OCI-M1 (cell line): ENCODE measurements around the gene TRMT6.

ENCODE experiments used
- DNase-seq: peaks from one replicate; lab custom pipeline; 2025; lab: John Stamatoyannopoulos, UW

TRMT6 gene, protein sequence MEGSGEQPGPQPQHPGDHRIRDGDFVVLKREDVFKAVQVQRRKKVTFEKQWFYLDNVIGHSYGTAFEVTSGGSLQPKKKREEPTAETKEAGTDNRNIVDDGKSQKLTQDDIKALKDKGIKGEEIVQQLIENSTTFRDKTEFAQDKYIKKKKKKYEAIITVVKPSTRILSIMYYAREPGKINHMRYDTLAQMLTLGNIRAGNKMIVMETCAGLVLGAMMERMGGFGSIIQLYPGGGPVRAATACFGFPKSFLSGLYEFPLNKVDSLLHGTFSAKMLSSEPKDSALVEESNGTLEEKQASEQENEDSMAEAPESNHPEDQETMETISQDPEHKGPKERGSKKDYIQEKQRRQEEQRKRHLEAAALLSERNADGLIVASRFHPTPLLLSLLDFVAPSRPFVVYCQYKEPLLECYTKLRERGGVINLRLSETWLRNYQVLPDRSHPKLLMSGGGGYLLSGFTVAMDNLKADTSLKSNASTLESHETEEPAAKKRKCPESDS

DNA sequence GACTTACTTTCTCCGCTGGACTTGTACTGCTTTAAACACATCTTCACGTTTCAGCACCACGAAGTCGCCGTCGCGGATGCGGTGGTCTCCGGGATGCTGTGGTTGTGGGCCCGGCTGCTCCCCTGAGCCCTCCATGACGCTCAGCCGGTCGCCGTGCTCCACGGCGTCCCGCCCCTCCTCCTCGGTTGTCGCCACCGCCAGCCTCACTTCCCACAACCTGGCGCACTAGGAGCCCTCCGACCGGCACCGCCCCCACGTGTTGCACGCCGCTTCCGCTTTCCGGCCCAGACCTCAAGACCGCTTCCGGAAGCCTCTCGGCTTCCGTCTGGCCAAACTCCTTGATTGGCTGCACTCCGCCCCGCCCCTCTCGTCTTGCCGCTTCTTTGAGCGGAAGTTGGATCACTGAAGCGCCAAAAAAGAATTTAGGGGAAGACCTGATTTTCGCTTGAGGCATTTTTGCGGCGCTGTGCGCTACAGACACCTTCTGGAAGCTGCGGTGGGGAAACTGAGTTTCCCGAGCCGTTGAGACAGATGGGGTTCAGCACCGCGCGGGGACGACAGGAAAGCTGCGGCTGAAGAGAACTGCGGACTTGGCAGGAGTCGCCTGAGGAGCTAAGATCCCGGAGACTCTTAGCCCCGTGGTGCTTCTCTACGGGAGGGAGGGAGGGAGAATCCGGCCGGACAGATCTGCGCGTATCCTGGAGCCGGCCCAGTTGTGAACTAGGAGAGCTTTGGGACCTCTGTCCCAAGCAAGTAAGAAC is at the start of gene TRMT6, which contains the start of gene MCM8:
Gene TRMT6, minus strand, starts transcription at position 263 of the 761 bp plus-strand sequence. Its CDS starts 128 bp downstream, at position 135.
Gene MCM8, plus strand, starts transcription at position 382 of the 761 bp plus-strand sequence. CDS start 1,364 bp downstream, outside the sequence.
- DNase-seq: peak; percentile 98

DNA sequence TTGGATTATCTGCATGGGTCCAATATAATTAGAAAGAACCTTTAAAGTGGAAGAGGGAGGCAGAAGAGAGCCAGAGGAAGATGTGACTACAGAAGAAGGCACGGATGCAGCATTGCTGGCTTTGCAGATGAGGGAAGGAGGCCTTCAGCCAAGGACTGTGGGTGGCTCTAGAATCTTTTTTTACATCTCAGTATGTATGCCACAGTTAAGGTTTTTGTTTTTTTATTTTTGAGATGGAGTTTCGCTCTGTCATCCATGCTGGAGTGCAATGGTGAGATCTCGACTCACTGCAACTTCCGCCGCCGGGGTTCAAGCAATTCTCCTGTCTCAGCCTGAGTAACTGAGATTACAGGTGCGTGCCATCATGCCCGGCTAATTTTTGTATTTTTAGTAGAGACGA is 49.5 kb upstream of the TRMT6 start:
- no peak for DNase-seq

DNA sequence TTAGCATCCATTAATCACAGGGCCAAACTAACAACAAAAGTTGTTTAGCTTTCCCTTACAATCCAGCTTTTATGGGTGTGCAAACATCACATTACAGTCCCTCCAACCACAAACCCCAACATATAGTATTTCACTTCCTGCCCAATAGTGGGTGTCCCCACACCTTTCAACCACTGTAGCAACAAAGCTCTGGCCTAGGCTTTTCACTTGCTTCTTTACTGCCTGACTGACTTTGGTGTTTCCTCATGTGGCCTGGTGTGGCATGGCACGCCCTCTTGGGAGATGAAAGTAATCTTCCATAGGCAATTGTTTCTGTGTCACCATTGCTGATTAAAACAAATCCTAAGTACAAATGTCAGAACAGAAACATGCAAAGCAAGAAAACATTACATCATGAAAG is 46.4 kb upstream of the TRMT6 start:
- DNase-seq: no peak

DNA sequence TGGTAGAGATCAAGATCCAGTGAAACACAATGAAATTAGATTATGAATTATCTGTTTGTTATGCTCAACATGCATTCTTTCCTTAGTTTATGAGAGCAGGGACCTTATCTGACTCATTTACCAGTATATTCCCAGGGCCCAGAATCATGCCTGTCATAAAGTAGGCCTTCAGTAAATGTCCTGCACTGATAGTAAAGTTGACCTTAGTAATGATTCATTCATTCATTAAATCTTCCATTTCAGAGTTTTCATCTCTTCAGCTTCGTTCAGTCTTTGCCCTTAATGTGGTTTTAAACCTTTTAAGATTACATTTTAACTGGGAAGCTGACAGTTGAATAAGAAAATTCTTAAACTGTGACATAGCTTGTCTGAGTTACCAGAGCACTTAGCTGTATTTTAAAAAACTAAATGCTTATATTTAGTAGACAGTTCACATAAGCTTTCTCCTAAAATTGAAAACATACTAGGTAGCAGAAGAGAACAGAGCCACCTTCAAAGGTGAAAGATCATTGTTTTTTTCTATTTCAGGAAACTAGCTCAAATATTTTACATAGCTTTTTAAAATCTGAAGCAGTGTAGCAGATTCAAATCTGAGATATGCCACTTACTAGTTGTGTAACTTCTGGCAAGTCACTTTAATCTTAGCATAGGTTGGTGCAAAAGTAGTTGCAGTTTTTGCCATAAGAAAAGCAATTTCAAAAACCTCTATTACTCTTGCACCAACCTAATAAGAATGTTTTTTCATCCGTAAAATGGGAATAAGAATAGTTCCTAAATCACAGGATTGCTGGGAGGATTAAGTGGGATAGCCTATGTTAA is 41.5 kb upstream of the TRMT6 start:
- no peak for DNase-seq

DNA sequence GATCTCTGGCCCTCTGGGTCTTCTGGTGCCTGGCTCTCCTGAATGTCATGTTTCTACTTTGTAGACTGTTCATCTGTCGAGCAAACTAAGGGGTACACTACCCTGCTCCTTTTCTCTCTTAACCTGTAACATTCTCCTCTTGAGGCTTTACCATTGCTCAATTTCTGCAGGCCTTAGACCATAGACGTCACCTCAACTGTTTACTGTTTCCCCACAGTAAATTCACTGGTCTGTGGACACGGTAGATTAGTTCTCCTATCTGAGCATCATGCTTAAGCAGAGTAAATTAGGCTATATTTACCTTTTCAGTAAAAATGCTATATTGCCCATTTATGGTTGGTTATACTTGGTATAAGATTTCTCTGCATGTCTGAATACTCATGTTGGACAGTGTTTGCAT is 40.6 kb upstream of the TRMT6 start:
- no peak for DNase-seq

DNA sequence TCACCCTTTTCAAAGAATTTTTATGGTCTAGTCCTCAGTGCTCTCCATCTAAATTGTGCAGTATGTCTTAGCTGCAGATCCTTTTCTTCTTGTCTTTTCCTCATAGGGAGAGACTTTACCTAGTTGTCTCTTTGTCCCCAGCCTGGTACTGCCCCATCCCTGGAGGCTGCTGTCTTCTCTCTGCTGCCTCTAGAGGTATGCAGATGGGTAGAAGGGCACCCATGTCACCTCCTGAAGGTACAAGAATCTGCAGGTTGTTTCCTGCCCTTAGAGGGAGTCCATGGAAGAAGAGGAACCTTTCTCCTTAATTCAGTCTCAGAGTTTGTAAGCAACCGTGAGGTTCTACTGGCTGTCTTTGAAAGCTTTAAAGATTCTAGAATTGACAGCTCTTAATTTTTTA is 39.2 kb upstream of the TRMT6 start:
- no peak for DNase-seq

DNA sequence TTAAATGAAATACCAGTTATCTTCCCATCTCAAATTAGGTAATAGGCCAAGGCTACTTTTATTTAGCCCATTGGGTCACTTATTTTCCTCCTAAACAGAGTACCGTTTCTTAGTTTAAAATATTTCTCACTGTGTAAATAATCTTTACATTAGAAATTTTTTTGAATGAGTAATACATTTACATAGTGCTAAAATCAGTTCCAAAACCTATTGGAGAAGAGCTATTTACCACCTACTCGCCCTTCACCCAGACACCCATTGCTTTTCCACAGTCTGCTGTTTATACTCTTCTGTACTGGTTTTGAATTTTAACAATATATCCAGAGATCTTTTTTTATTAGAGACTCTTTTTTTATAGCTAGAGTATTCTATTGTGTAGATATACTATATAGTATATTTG is 37.0 kb upstream of the TRMT6 start:
- no peak for DNase-seq

DNA sequence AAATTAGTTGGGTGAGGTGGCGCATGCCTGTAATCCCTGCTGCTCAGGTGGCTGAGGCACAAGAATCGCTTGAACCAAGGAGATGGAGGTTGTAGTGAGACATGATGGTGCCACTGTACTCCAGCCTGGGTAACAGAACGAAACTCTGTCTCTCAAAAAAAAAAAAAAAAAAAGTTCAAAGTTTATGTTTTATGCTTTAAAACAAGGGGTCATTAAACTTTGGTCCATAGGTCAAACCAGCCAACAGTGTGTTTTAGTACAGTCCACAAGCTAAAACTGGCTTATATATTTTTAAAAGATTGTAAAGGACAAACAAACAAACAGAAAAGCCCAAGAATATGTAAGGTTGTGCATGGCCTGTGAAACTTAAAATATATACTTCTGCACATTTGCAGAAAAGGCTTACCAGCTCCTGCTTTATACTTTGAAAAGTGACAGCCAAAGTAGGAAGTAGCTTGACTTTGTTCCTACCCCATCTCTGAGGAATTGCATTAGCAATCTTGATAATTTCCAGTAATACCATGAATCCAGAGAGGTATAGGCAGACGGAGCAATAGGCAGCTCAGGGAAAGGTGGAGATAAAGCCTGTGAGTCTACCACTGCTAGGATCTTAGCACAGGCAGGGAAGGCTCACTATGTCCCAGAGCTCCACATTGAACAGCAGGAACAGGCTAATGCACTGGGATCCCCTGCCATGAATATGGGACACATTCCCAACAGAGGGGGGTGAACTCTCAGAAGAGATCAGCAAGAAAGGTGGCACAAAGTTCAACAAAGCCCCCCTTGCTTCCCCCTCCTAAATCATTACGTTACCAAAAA is 30.6 kb upstream of the TRMT6 start:
- no peak for DNase-seq

DNA sequence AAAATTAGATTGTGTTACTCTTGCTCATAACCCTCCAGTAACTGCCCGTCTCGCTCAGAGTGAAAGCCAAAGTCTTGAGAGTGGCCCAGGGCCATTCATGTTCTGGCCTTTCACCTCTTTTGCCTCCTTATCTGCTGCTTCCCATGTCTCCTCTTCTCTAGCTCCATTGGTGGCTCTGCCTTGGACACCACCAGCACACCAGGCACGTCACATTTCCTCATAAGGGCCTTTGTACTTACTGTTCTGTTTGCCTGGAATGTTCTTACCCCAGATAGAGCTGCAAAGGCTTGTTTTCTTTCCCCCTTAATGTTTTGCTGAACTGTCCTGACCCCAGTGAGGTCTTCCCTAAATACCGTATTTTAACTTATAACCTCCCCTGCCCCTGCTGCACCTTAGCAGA is 29.5 kb upstream of the TRMT6 start:
- DNase-seq: no peak

DNA sequence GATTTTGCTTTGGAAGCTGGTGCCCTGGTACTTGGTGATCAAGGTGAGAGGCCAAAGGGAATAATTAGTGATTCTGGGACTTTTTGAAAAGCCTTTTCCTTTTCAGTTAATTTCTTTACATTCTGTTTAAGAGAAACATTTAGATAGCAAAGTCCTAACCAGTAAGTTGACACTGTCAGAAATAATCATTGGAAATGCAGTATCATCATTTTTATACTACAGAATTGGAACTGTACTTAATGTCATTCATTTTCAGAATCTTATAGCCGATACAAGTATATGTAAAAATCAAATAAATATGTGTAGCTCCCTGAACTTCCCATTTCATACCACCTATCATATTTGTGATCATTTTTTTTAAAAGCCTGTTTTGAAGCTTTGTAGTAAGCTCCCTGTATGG is 27.6 kb upstream of the TRMT6 start:
- DNase-seq: no peak

DNA sequence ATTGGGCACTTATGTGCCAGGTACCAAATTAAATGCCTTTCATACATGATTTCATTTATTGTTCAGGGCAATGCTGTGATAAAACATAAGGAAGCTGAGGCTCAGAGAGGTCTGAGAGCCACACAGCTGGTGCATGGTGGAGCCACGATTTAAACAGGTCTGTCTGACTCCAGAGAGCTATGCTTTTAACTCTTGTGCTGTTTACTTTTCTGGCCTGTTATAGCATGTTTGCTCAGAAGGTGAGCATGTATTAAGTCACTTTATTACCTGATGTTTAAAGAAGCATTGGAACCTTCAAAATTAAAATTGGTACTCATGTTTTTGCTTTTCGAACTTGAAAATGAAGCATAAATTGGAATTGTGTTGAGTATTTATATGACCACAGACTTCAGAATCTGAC is 26.9 kb upstream of the TRMT6 start:
- DNase-seq: no peak

DNA sequence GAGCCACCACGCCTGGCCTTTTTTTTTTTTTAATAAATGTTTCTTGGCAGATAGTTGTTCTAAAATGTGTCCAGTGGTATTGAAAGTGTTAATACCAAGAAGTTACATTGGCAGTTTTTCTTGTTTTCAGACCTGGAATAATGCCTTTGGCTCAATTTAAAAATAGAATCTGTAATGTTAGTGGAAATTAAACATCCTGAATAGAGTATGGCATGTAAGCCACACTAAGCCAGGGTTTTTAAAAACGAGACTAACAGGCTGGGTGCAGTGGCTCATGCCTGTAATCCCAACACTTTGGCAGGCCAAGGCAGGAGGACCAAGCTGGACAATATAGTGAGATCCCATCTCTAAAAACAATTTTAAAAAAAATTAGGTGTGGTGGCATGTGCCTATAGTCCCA is 25.4 kb upstream of the TRMT6 start:
- DNase-seq: no peak

DNA sequence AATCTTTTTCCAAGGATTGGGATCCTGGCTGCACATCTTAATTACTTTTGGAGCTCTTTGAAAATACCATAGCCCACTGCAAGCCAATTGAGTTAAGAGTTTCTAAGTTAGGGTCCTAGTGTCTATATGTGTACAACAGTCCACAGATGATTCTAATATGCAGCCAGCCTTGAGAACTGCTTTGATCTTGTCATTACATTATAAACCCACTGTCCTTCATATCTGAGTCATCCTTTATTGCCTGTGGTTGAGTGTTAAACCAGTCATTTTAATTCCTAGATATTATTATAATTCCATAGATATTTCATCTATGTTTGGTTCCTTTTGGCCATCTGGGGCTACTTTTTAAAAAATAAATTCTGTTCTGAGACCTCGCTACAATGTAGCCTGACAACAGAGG is 24.2 kb upstream of the TRMT6 start:
- DNase-seq: no peak

DNA sequence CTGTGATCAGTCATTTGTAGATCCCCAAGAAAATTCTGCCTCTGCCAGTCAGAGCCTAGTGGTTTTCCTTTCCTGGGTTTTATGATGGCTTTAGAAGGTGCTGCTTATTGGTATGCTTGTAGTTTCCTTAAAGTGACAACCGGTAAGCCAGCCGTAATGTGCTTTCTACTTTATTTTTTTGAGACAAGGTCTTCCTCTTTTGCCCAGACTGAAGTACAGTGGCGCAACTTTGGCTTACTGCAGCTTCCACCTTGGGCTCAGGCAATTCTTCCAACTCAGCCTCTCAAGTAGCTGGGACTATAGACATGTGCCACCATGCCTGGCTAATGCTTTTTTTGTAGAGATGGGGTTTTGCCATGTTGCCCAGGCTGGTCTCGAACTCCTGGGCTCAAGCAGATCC is 23.6 kb upstream of the TRMT6 start:
- no peak for DNase-seq

DNA sequence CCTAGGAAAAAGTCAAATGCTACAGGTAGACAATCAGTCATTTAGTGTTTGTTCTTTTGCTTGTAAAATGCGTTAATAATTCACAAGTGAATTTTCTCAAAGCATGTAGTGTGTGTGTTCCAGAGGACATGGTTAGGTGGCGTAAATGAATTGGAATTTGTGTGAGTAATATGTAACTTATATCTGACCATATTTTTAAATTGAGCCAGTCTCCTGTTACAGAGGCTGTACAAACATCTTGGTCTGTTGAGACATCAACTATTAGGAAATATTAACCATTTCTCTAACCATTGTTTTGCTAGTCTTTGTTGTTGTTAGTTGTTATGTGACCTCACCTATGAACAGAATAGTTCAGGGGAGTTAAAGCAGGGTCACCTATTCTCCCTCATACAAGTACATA is 22.8 kb upstream of the TRMT6 start:
- no peak for DNase-seq

DNA sequence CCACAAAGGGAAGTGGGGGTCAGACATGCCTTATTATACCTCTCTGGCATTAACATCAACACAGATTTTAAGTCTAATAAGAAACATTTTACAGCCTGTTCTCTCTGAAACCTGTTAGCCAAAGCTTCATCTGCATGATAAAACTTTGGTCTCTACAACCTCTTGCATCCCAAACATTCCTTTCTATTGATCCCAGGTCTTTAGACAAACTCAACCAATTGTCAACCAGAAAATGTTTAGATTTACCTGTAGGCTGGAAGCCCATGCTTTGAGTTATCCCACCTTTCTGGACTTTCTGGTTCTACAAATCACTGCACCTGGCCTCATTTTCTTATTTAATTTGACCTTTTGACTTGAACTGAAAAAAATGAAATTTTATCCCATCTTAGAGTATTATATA is 20.9 kb upstream of the TRMT6 start:
- DNase-seq: no peak

DNA sequence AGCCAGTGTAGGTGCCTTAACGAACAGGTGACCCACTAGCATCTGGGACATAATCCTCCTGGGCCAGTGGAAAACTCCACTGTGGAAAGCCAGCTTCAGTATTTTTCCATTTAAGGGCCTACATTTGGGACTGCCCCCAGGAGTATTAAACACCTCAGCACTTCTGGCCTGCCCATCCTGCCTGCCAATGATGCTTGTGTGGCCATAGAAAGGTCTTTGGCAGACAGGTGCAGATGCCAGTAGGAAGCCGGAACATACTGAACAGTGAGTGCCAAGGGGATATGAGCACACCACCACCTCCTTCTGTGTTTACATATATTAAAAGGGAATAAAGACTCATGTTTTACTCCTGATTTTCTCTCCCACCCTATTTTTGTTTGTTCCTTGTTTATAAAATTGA is 20.0 kb upstream of the TRMT6 start:
- DNase-seq: no peak

DNA sequence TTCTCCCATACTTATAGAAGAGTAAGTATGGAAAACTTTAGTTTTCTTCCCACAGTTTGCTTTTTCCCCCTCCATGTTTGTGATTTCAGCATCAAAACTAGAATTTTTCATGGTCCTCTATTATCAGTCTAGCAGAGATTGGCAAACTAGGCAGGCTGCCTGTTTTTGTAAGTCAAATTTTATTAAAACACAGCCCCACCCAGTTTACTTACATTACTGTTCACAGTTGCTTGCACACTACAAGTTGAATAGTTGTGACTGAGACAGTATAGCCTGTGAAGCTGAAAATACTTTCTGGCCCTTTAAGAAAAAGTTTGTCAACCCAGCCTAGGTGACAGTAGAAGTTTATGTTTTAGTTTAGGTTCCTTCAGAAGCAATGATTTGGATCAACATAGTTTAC is 19.6 kb upstream of the TRMT6 start:
- no peak for DNase-seq

DNA sequence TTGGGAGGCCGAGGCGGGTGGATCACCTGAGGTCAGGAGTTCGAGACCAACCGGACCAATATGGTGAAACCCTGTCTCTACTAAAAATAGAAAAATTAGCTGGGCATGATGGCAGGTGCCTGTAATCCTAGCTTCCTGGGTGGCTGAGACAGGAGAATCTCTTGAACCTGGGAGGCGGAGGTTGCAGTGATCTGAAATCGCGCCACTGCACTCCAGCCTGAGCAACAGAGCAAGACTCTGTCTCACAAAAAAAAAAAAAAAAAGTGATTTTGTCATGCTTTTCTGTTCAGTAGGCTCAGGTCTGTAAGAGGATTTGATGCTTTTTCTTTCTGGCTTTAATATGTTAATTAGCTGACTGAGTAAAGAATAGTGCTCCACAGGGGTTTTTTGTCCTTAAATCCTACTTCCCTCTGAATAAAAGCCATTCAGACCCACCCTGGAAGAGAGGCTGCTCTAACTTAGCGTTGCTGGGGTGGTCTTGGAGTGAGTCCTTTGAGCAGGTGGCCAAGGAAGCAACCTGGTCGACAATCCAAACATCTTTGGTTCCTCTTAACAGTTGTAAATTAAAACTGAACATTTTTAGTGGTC is 19.1 kb upstream of the TRMT6 start:
- no peak for DNase-seq

DNA sequence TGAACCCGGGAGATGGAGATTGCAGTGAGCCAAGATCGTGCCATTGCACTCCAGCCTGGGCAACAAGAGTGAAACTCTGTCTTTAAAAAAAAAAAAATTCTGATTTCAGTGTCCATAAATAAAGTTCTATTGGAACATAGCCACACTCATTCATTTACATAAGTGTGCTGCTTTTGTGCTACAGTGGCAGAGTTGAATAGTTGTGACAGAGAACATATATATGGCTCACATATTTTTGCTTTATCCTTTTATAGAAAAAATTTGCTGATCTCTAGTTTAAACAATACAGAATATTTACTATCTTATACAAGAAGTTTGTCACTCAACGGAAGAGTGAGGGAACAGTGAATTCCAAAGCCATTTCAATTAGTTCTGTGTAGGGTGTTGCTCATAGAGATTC is 18.1 kb upstream of the TRMT6 start:
- DNase-seq: no peak

DNA sequence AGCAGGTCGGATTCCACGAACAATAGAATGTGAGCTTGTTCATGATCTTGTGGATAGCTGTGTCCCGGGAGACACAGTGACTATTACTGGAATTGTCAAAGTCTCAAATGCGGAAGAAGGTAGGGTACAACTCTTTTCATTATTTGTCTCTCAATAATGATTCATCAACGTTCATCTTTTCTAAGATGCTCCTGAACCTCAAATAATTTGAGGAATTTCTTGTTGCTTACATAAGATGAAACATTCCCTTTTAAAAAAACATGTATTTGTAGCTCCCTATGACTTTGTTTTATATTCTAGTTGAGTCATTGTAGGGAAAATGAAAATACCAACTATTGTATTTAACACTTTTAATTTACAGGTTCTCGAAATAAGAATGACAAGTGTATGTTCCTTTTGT is 17.1 kb upstream of the TRMT6 start:
- DNase-seq: no peak
